Measurements from ENCODE around the gene EVX2.

The EVX2 gene

GRCh38 chr2:176083796-176084261, at the start of gene EVX2:
EVX2 (minus strand) TSS chr2:176083962; CDS start chr2:176083776, 186 bp downstream.
- DNase-seq, result no peak

GRCh38 chr2:176133389-176133788, 49.6 kb upstream of the EVX2 start:
- DNase-seq, result no peak

GRCh38 chr2:176132205-176133171, 48.7 kb upstream of the EVX2 start:
- DNase-seq, result no peak

- DNase-seq, result no peak
Observed at GRCh38 chr2:176131848-176132158, 48.0 kb upstream of the EVX2 start.

GRCh38 chr2:176130957-176131847, 47.4 kb upstream of the EVX2 start:
- no peak for DNase-seq

GRCh38 chr2:176130147-176130956, 46.6 kb upstream of the EVX2 start:
- DNase-seq, result peak; percentile 77

GRCh38 chr2:176129813-176130146, 46.0 kb upstream of the EVX2 start:
- DNase-seq, result no peak

- DNase-seq, result peak; percentile 88
Observed at GRCh38 chr2:176128982-176129796, 45.4 kb upstream of the EVX2 start, which contains the start of gene HOXD8. HOXD8 (plus strand) TSS chr2:176129705; CDS start chr2:176130367, 662 bp downstream.

GRCh38 chr2:176128172-176128981, 44.6 kb upstream of the EVX2 start:
- peak; percentile 73 for DNase-seq

GRCh38 chr2:176127774-176128072, 44.0 kb upstream of the EVX2 start:
- no peak for DNase-seq

- DNase-seq, result peak; percentile 84
Observed at GRCh38 chr2:176126929-176127773, 43.4 kb upstream of the EVX2 start.

- no peak for DNase-seq
Observed at GRCh38 chr2:176125772-176126054, 42.0 kb upstream of the EVX2 start.

- no peak for DNase-seq
Observed at GRCh38 chr2:176124947-176125771, 41.4 kb upstream of the EVX2 start.

- DNase-seq, result peak; percentile 19
Observed at GRCh38 chr2:176124110-176124946, 40.6 kb upstream of the EVX2 start.

- peak; percentile 28 for DNase-seq
Observed at GRCh38 chr2:176123411-176124109, 39.8 kb upstream of the EVX2 start.

GRCh38 chr2:176122683-176123410, 39.1 kb upstream of the EVX2 start, which contains the start of gene HOXD9:
HOXD9 (plus strand) TSS chr2:176122719; CDS start chr2:176122769, 50 bp downstream.
- DNase-seq, result peak; percentile 86
